Measurements from ENCODE around the gene NHERF2.

NHERF2 gene

GRCh38 chr16:2034696-2035430, 8.2 kb downstream of the NHERF2 start:
- no peak for FAIRE-seq
- no peak for DNase-seq (ENCODE audit: insufficient read length, low spot score)
- TF ChIP-seq CTCF (IDR thresholded peaks at IDR 0.05; ENCODE audit: insufficient read depth, missing control alignments): no peak

GRCh38 chr16:2035431-2036199, 8.9 kb downstream of the NHERF2 start:
- no peak for FAIRE-seq

GRCh38 chr16:2036200-2036966, 9.7 kb downstream of the NHERF2 start:
- FAIRE-seq (no peak), DNase-seq (ENCODE audit: insufficient read length, low spot score) (no peak)
- no peak for TF ChIP-seq CTCF (IDR thresholded peaks at IDR 0.05; ENCODE audit: insufficient read depth, missing control alignments)

More at GRCh38 chr16:2035431-2036199, 8.9 kb downstream of the NHERF2 start:
- TF ChIP-seq CTCF (IDR thresholded peaks at IDR 0.05; ENCODE audit: insufficient read depth, missing control alignments): no peak
- DNase-seq (ENCODE audit: insufficient read length, low spot score): no peak

- FAIRE-seq (no peak), DNase-seq (ENCODE audit: insufficient read length, low spot score) (no peak)
- no peak for TF ChIP-seq CTCF (IDR thresholded peaks at IDR 0.05; ENCODE audit: insufficient read depth, missing control alignments)
Measured at GRCh38 chr16:2037115-2037514, 10.4 kb downstream of the NHERF2 start.

GRCh38 chr16:2037647-2038381, 11.1 kb downstream of the NHERF2 start:
- FAIRE-seq: no peak
- TF ChIP-seq CTCF (IDR thresholded peaks at IDR 0.05; ENCODE audit: insufficient read depth, missing control alignments): no peak
- DNase-seq (ENCODE audit: insufficient read length, low spot score): no peak

GRCh38 chr16:2038382-2039231, 11.9 kb downstream of the NHERF2 start:
- TF ChIP-seq CTCF (IDR thresholded peaks at IDR 0.05; ENCODE audit: insufficient read depth, missing control alignments): no peak
- DNase-seq (ENCODE audit: insufficient read length, low spot score) (no peak), FAIRE-seq (no peak)

Measured in D721Med (cell line).